Loucy (cell line): ENCODE measurements around the gene PRKD2.
"Not testable (repeated sequence)": the region's sequence is repeated elsewhere in the genome, so short reads cannot be mapped to it uniquely, and the experiment has no call there.

Source experiments
- H2AFZ ChIP-seq: fragments of 200-600 bp; sonication (generic); 2 replicates; pipeline ENCODE4 v1.6.0; 2016; ENCODE audit warnings: antibody characterized with exemption, mild to moderate bottlenecking, low read length, moderate library complexity
- H3F3A ChIP-seq: fragments of 200-600 bp; 2 replicates; pipeline ENCODE4 v1.6.0; 2016; ENCODE audit warnings: antibody characterized with exemption, low read depth, mild to moderate bottlenecking
- H3K27me3 ChIP-seq: fragments of 200-600 bp; sonication (generic); 2 replicates; pipeline ENCODE4 v1.6.1; 2014; ENCODE audit warnings: low read length, mild to moderate bottlenecking; ENCODE audit not compliant: insufficient read depth, poor library complexity, severe bottlenecking
- H3K36me3 ChIP-seq: fragments of 200-600 bp; sonication (generic); 2 replicates; pipeline ENCODE4 v1.6.1; 2016; ENCODE audit warnings: low read length; ENCODE audit not compliant: insufficient read depth
- H3K4me1 ChIP-seq: fragments of 200-600 bp; sonication (generic); 2 replicates; pipeline ENCODE4 v1.5.1; 2014; ENCODE audit warnings: low read length, mild to moderate bottlenecking; ENCODE audit not compliant: insufficient read depth, poor library complexity, severe bottlenecking
- H3K4me2 ChIP-seq: fragments of 200-600 bp; sonication (generic); 2 replicates; pipeline ENCODE4 v1.6.0; 2014; ENCODE audit warnings: antibody characterized with exemption, low read length, low read depth, mild to moderate bottlenecking; ENCODE audit not compliant: poor library complexity, severe bottlenecking
- H3K4me3 ChIP-seq: fragments of 200-600 bp; sonication (generic); 2 replicates; pipeline ENCODE4 v1.5.1; 2014; ENCODE audit warnings: low read length, mild to moderate bottlenecking, mixed read lengths; ENCODE audit not compliant: poor library complexity, severe bottlenecking
- H3K79me2 ChIP-seq: fragments of 200-600 bp; sonication (generic); 2 replicates; pipeline ENCODE4 v1.6.1; 2014; ENCODE audit warnings: low read length; ENCODE audit not compliant: insufficient read depth
- H3K9ac ChIP-seq: fragments of 200-600 bp; sonication (generic); 2 replicates; pipeline ENCODE4 v1.6.0; 2014; ENCODE audit warnings: mild to moderate bottlenecking, low read depth, low read length, moderate library complexity; ENCODE audit not compliant: poor library complexity, severe bottlenecking
- H3K9me2 ChIP-seq: fragments of 200-600 bp; sonication (generic); replicated peaks from 2 replicates; pipeline ENCODE4 v1.6.1; 2016; ENCODE audit warnings: low read depth, low read length, mixed read lengths
- H3K9me3 ChIP-seq: fragments of 200-600 bp; sonication (generic); 2 replicates; pipeline ENCODE4 v1.6.1; 2014; ENCODE audit warnings: mild to moderate bottlenecking, antibody characterized with exemption, low read length, low read depth; ENCODE audit not compliant: insufficient read depth
- H4K20me1 ChIP-seq: fragments of 200-600 bp; sonication (generic); 2 replicates; pipeline ENCODE4 v1.6.0; 2014; ENCODE audit warnings: antibody characterized with exemption, low read length, mild to moderate bottlenecking; ENCODE audit not compliant: insufficient read depth, poor library complexity, severe bottlenecking
- EZH2phosphoT487 ChIP-seq: fragments of 200-600 bp; IDR thresholded peaks from 2 replicates; pipeline ENCODE4 v1.6.1; 2018; ENCODE audit warnings: antibody characterized with exemption, mild to moderate bottlenecking, moderate library complexity, borderline replicate concordance
- TF ChIP-seq, protein P1 (sequence below): fragments of 200-600 bp; sonication (generic); conservative IDR thresholded peaks from 2 replicates; pipeline ENCODE4 v1.5.1; 2014; ENCODE audit warnings: mild to moderate bottlenecking, antibody characterized with exemption, low read length

PRKD2 gene

DNA sequence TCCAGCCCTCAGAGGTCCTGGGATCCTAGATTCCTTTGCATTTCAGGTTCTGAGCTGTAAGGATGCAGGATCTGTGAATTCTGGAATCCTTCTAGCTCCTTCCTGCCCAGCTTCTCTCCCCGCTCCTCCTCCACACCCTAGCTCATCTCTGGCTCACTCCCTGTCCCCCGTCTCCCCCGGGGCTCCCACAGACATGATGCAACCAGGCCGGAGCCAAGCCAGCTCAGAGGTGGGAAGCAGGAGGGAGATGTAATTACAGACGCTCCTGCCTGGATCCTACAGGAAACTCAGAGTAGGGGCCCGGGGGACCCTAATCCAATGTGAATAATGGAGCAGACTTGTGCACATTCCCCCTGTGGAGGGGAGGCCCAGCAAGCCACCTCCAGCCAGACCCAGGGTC lies 85.4 kb downstream of the PRKD2 start:
- no peak for TF ChIP-seq EZH2phosphoT487
- TF ChIP-seq, protein P1, sequence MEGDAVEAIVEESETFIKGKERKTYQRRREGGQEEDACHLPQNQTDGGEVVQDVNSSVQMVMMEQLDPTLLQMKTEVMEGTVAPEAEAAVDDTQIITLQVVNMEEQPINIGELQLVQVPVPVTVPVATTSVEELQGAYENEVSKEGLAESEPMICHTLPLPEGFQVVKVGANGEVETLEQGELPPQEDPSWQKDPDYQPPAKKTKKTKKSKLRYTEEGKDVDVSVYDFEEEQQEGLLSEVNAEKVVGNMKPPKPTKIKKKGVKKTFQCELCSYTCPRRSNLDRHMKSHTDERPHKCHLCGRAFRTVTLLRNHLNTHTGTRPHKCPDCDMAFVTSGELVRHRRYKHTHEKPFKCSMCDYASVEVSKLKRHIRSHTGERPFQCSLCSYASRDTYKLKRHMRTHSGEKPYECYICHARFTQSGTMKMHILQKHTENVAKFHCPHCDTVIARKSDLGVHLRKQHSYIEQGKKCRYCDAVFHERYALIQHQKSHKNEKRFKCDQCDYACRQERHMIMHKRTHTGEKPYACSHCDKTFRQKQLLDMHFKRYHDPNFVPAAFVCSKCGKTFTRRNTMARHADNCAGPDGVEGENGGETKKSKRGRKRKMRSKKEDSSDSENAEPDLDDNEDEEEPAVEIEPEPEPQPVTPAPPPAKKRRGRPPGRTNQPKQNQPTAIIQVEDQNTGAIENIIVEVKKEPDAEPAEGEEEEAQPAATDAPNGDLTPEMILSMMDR: no peak
- H3K4me3 ChIP-seq: no peak overlapping the region
- no peaks in the 10 kb centered on the region for H3K79me2 ChIP-seq
- no peaks in the 10 kb centered on the region for H3K9me3 ChIP-seq
- H3K4me2 ChIP-seq: no peak overlapping the region
- no peaks in the 10 kb centered on the region for H3K4me1 ChIP-seq
- no peak overlapping the region for H2AFZ ChIP-seq
- H3K36me3 ChIP-seq: no peaks in the 10 kb centered on the region
- no peaks in the 10 kb centered on the region for H4K20me1 ChIP-seq
- no peaks in the 10 kb centered on the region for H3F3A ChIP-seq
- no peak overlapping the region for H3K9ac ChIP-seq
- H3K27me3 ChIP-seq: no peaks in the 10 kb centered on the region
- no peaks in the 10 kb centered on the region for H3K9me2 ChIP-seq

DNA sequence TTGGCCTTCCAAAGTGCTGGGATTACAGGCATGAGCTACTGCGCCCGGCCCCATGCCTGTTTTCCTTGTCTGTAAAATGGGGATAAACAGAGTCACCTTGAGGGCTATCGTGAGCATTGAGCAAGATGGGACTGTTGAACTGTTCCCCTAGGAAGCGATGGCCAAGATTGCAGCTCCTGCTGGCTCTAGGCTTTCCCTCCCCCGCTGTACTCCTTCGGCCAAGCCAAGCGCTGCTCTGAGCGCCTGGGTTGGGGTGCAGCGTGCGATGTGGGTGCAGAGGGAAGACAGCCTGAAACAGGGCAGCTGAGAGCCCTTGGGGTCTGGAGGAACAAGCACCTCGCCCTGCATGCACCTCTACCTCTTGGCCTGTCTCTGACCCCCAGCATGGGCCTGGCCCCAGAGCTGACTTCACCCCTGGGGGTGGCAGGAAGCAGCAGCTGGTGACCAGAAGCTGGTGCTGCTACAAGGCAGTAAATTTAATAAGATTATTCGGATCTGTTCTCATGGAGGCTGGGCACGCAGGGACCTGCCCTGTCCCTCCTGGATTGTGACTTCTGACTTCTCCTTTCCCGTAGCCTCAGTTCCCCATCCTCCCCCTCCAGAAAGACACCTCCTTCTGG lies 86.2 kb downstream of the PRKD2 start:
- Histone ChIP-seq H3K9ac (no peak overlapping the region), H3K4me2 (no peak overlapping the region), H3K36me3 (no peaks in the 10 kb centered on the region), H4K20me1 (no peaks in the 10 kb centered on the region), H3K4me1 (no peaks in the 10 kb centered on the region), H2AFZ (no peak overlapping the region), H3F3A (no peaks in the 10 kb centered on the region), H3K79me2 (no peaks in the 10 kb centered on the region), H3K4me3 (no peak overlapping the region), H3K9me3 (no peaks in the 10 kb centered on the region), H3K9me2 (no peaks in the 10 kb centered on the region), H3K27me3 (no peaks in the 10 kb centered on the region)
- TF ChIP-seq, protein P1: no peak
- TF ChIP-seq EZH2phosphoT487: no peak

DNA sequence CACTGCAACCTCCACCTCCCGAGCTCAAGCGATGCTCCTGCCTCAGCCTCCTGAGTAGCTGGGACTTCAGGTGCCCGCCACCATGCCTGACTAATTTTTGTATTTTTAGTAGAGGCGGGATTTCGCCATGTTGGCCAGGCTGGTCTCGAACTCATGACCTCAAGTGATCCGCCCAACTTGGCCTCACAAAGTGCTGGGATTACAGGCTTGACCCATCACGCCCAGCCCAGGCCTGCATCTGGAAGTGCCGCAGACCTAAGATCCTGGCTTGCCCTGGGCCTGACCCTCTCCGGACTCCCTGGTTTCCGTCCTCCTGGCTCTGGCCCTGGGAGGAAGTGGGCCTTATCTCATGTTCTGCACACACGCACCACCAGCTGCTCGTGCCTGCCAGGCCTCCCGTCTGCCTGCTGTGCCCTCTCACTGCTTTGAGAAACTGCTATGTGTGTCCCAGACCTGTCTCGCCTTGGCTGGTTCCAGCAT lies 87.3 kb downstream of the PRKD2 start:
- no peaks in the 10 kb centered on the region for H4K20me1 ChIP-seq
- no peaks in the 10 kb centered on the region for H3K27me3 ChIP-seq
- no peak overlapping the region for H3K9ac ChIP-seq
- H3K4me1 ChIP-seq: peaks cover 6% of the 10 kb centered on the region
- H3K9me3 ChIP-seq: no peaks in the 10 kb centered on the region
- H2AFZ ChIP-seq: no peak overlapping the region
- H3F3A ChIP-seq: no peaks in the 10 kb centered on the region
- no peak overlapping the region for H3K4me3 ChIP-seq
- H3K9me2 ChIP-seq: no peaks in the 10 kb centered on the region
- H3K79me2 ChIP-seq: no peaks in the 10 kb centered on the region
- no peak overlapping the region for H3K4me2 ChIP-seq
- H3K36me3 ChIP-seq: no peaks in the 10 kb centered on the region
- TF ChIP-seq EZH2phosphoT487: no peak
- TF ChIP-seq, protein P1: no peak

DNA sequence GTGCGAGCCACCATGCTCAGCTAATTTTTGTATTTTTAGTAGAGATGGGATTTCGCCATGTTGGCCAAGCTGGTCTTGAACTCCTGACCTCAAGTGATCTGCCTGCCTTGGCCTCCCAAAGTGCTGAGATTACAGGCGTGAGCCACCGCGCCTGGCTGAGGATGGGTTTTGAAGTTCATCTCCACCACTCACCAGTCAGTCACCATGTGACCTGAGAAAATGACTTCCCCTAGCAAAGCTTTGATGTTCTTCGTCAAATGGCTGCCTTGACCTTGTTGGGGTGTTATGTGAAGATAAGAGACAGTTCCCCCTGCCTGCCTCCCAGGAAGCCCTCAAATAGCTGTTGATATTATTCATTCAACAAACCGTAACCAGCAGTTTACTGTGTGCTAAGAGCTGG lies 87.9 kb downstream of the PRKD2 start:
- not testable (repeated sequence) for H3K36me3 ChIP-seq, H3F3A ChIP-seq, H3K4me3 ChIP-seq, H2AFZ ChIP-seq, H3K9ac ChIP-seq, H3K79me2 ChIP-seq, H3K9me3 ChIP-seq, H3K4me1 ChIP-seq, H4K20me1 ChIP-seq, H3K4me2 ChIP-seq, H3K9me2 ChIP-seq, H3K27me3 ChIP-seq
